ENCODE results near the gene BMPR2. TPM values are rescaled to one million over a fixed set of nuclear protein-coding genes. Genes with fewer than 3 reads are reported as not detected.

BMPR2 gene
- polyA plus RNA-seq, 1 donor (not counting 4 experiments of a cell fraction or from before 2014, with no cell fraction given), result 31.9 TPM

- H3K27ac ChIP-seq (ENCODE audit: control insufficient read depth, insufficient read depth, low read length), result no peak overlapping the region
- H3K9me3 ChIP-seq (ENCODE audit: control insufficient read depth, low read depth, low read length), result no peaks in the 10 kb centered on the region
- dilution Hi-C loops (cut with MboI; ENCODE audit: extremely low pct_ligation_motif_present, low sequenced_read_pairs), result no loop called here
- no peaks in the 10 kb centered on the region for H3K79me2 ChIP-seq (ENCODE audit: control insufficient read depth, insufficient read depth, low read length)
- no peak overlapping the region for H2AFZ ChIP-seq (ENCODE audit: control insufficient read depth, low read length)
- no peak overlapping the region for H3K4me2 ChIP-seq (ENCODE audit: control insufficient read depth, extremely low read depth, insufficient read depth, low read depth, low read length)
- H3K4me1 ChIP-seq (ENCODE audit: control insufficient read depth, extremely low read depth, insufficient read depth, low read length), result no peaks in the 10 kb centered on the region
- H3K27me3 ChIP-seq (ENCODE audit: control insufficient read depth, extremely low read depth, insufficient read depth, low read length), result no peaks in the 10 kb centered on the region
- H3K9me1 ChIP-seq (ENCODE audit: control insufficient read depth, extremely low read depth, insufficient read depth, low read length), result no peaks in the 10 kb centered on the region
- peaks cover 8 to 15% of the 10 kb centered on the region in 2 experiments for H3K36me3 ChIP-seq (ENCODE audit: control insufficient read depth in 2 of 2, extremely low read depth in 1 of 2, insufficient read depth in 2 of 2, low read length in 2 of 2)
- FAIRE-seq, result peak; percentile 9
- H3K9ac ChIP-seq (ENCODE audit: control insufficient read depth, extremely low read depth, insufficient read depth, low read length), result no peak overlapping the region
- DNase-seq (ENCODE audit: low read depth, low spot score), result no peak
- H4K20me1 ChIP-seq (ENCODE audit: control insufficient read depth, extremely low read depth, insufficient read depth, low read length), result no peaks in the 10 kb centered on the region
- no peak overlapping the region for H3K4me3 ChIP-seq (ENCODE audit: control insufficient read depth in 2 of 3, extremely low read depth in 1 of 3, insufficient read depth in 2 of 3, low read depth in 1 of 3, low read length in 3 of 3)
- no peak for TF ChIP-seq CTCF (optimal IDR thresholded peaks at IDR 0.05 in 1 of 3, IDR thresholded peaks at IDR 0.05 in 1 of 3, conservative IDR thresholded peaks at IDR 0.05 in 1 of 3; ENCODE audit: extremely low read depth in 1 of 3, insufficient read depth in 2 of 3, low read length in 3 of 3)
- no peak for TF ChIP-seq EZH2 (IDR thresholded peaks at IDR 0.05; ENCODE audit: low read length)
These were observed 179.2 kb downstream of the BMPR2 start for GRCh38 chr2:202555356-202555755.

- peaks cover 8 to 11% of the 10 kb centered on the region in 2 experiments for H3K36me3 ChIP-seq (ENCODE audit: control insufficient read depth in 2 of 2, extremely low read depth in 1 of 2, insufficient read depth in 2 of 2, low read length in 2 of 2)
- H3K4me2 ChIP-seq (ENCODE audit: control insufficient read depth, extremely low read depth, insufficient read depth, low read depth, low read length), result no peak overlapping the region
- dilution Hi-C loops (cut with MboI; ENCODE audit: extremely low pct_ligation_motif_present, low sequenced_read_pairs), result no loop called here
- no peaks in the 10 kb centered on the region for H3K4me1 ChIP-seq (ENCODE audit: control insufficient read depth, extremely low read depth, insufficient read depth, low read length)
- H2AFZ ChIP-seq (ENCODE audit: control insufficient read depth, low read length), result no peak overlapping the region
- no peaks in the 10 kb centered on the region for H3K27me3 ChIP-seq (ENCODE audit: control insufficient read depth, extremely low read depth, insufficient read depth, low read length)
- TF ChIP-seq CTCF (optimal IDR thresholded peaks at IDR 0.05 in 1 of 3, IDR thresholded peaks at IDR 0.05 in 1 of 3, conservative IDR thresholded peaks at IDR 0.05 in 1 of 3; ENCODE audit: extremely low read depth in 1 of 3, insufficient read depth in 2 of 3, low read length in 3 of 3) (no peak), EZH2 (IDR thresholded peaks at IDR 0.05; ENCODE audit: low read length) (no peak)
- no peaks in the 10 kb centered on the region for H4K20me1 ChIP-seq (ENCODE audit: control insufficient read depth, extremely low read depth, insufficient read depth, low read length)
- H3K9ac ChIP-seq (ENCODE audit: control insufficient read depth, extremely low read depth, insufficient read depth, low read length), result no peak overlapping the region
- no peaks in the 10 kb centered on the region for H3K9me3 ChIP-seq (ENCODE audit: control insufficient read depth, low read depth, low read length)
- no peaks in the 10 kb centered on the region for H3K9me1 ChIP-seq (ENCODE audit: control insufficient read depth, extremely low read depth, insufficient read depth, low read length)
- no peak for FAIRE-seq
- H3K27ac ChIP-seq (ENCODE audit: control insufficient read depth, insufficient read depth, low read length), result no peak overlapping the region
- H3K4me3 ChIP-seq (ENCODE audit: control insufficient read depth in 2 of 3, extremely low read depth in 1 of 3, insufficient read depth in 2 of 3, low read depth in 1 of 3, low read length in 3 of 3), result no peak overlapping the region
- no peak for DNase-seq (ENCODE audit: low read depth, low spot score)
- H3K79me2 ChIP-seq (ENCODE audit: control insufficient read depth, insufficient read depth, low read length), result no peaks in the 10 kb centered on the region
These were observed 184.1 kb downstream of the BMPR2 start for GRCh38 chr2:202560200-202560599.

All from keratinocyte (primary cell).